PC-9 (cell line): ENCODE data around the gene LRRC2. TPM values are rescaled to one million over a fixed set of nuclear protein-coding genes. Genes with fewer than 3 reads are reported as not detected.
A peak's percentile ranks its signal among the peaks of the same experiment; 100 is the strongest.

Experiments used
- BruUV-seq: library from RNA; stranded (reverse); fragments of 400-500 nt; replicated peaks from 2 replicates; lab custom pipeline; 2021; lab: Mats Ljungman, UMichigan
- CTCF ChIA-PET: fragments of 300-600 bp; sonication (Branson Sonifier 250); formaldehyde crosslinking; loops from one replicate; lab custom pipeline; 2022; ENCODE audit warnings: antibody characterized with exemption; lab: Charles Lee
- POLR2A ChIA-PET: fragments of 300-600 bp; sonication (Branson Sonifier 250); formaldehyde crosslinking; loops from one replicate; lab custom pipeline; 2022; ENCODE audit warnings: antibody characterized with exemption; ENCODE audit not compliant: unreplicated experiment; lab: Charles Lee
- DNase-seq, 2 experiments: peaks; one replicate each; pipeline versions ENCODE4 v3.0.0 to v3.0.0-alpha.2; 2015 to 2022; ENCODE audit warnings: mixed read lengths in 1 of 2
- H2AFZ ChIP-seq: fragments of 200-600 bp; sonication (generic); 2 replicates; pipeline ENCODE4 v1.8.1; 2017; ENCODE audit warnings: antibody characterized with exemption
- H3F3A ChIP-seq: fragments of 200-600 bp; sonication (generic); 2 replicates; pipeline ENCODE4 v1.8.1; 2017; ENCODE audit warnings: antibody characterized with exemption, mild to moderate bottlenecking, low read depth; ENCODE audit not compliant: insufficient read depth
- H3K27ac ChIP-seq: fragments of 200-600 bp; sonication (generic); 2 replicates; pipeline ENCODE4 v1.6.1; 2016; ENCODE audit warnings: mixed run types
- H3K27me3 ChIP-seq: fragments of 200-600 bp; sonication (generic); 2 replicates; pipeline ENCODE4 v1.6.1; 2016; ENCODE audit warnings: low read depth, mixed run types; ENCODE audit not compliant: insufficient read depth
- H3K36me3 ChIP-seq: fragments of 200-600 bp; sonication (generic); 2 replicates; pipeline ENCODE4 v1.6.1; 2016; ENCODE audit warnings: low read depth, mixed run types
- H3K4me1 ChIP-seq: fragments of 200-600 bp; sonication (generic); replicated peaks from 2 replicates; pipeline ENCODE4 v1.6.1; 2016; ENCODE audit warnings: mixed run types; ENCODE audit not compliant: insufficient read depth
- H3K4me2 ChIP-seq: fragments of 200-600 bp; sonication (generic); 2 replicates; pipeline ENCODE4 v1.6.1; 2017; ENCODE audit warnings: mixed run types
- H3K4me3 ChIP-seq: fragments of 200-600 bp; sonication (generic); 2 replicates; pipeline ENCODE4 v1.6.1; 2016; ENCODE audit warnings: mixed run types
- H3K79me2 ChIP-seq: fragments of 200-600 bp; sonication (generic); 2 replicates; pipeline ENCODE4 v1.6.1; 2017; ENCODE audit warnings: low read depth, mixed run types
- H3K9me2 ChIP-seq: fragments of 200-600 bp; sonication (generic); 2 replicates; pipeline ENCODE4 v1.8.1; 2017; ENCODE audit warnings: mild to moderate bottlenecking; ENCODE audit not compliant: insufficient read depth
- H3K9me3 ChIP-seq: fragments of 200-600 bp; sonication (generic); 2 replicates; pipeline ENCODE4 v1.8.1; 2016; ENCODE audit warnings: low read depth; ENCODE audit not compliant: insufficient read depth
- H4K20me1 ChIP-seq: fragments of 200-600 bp; sonication (generic); 2 replicates; pipeline ENCODE4 v1.8.1; 2017; ENCODE audit not compliant: insufficient read depth
- EZH2 ChIP-seq: fragments of 200-600 bp; sonication (generic); IDR thresholded peaks from 2 replicates; pipeline ENCODE4 v1.8.0; 2017; ENCODE audit warnings: antibody characterized with exemption, low read depth
- intact Hi-C: fragments of 100-400 bp; cut with micrococcal nuclease; formaldehyde crosslinking; loops from one replicate; pipeline ENCODE4 v1.10.0; 2022; ENCODE audit not compliant: unreplicated experiment
- total RNA-seq: library from RNA; stranded (reverse); gene quantifications from 2 replicates; pipeline ENCODE4 v1.2.3, GENCODE V29; 2021
- TF ChIP-seq, protein P1 (sequence below): fragments of 200-600 bp; sonication (generic); conservative IDR thresholded peaks from 2 replicates; pipeline ENCODE4 v1.6.1; 2017; ENCODE audit warnings: mixed run types, antibody characterized with exemption, mild to moderate bottlenecking, moderate library complexity

LRRC2 gene
- total RNA-seq, 1 experiment from 2014 or later: 0.22 TPM

DNA sequence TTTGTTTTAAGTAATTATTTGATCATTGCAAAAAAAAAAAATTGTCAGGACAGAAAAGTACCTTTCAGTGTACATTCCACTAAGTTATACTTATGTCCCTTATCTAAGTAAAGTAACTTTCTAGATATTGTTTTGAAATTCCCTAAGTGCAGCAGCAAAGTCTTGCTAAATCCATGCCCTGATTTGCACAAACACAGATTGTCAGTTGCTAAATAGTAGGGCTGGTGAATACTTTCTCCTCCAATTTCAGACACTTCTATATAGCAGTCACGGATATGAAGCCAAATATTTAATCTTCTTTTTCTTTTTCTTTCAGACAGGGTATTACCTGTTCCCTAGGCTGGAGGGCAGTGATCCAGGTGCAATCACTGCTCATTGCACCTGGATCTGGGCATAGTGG is 12.9 kb downstream of the LRRC2 start:
- Histone ChIP-seq H3K9me3 (no peaks in the 10 kb centered on the region; the same call in 1 of the 2 replicates), H3K79me2 (no peaks in the 10 kb centered on the region), H3K4me3 (no peak overlapping the region), H4K20me1 (no peaks in the 10 kb centered on the region), H3K27me3 (no peaks in the 10 kb centered on the region), H3K27ac (no peak overlapping the region), H3K4me2 (no peak overlapping the region), H3K4me1 (no peaks in the 10 kb centered on the region), H3K9me2 (no peaks in the 10 kb centered on the region), H3K36me3 (no peaks in the 10 kb centered on the region), H2AFZ (no peak overlapping the region), H3F3A (peaks cover 3% of the 10 kb centered on the region; the same call in 1 of the 2 replicates)
- no TSS peak for BruUV-seq
- intact Hi-C loops: no loop called here
- POLR2A ChIA-PET: interaction anchor here (0.6 kb wide), 1 partner anchor 68 kb away, joined by 10 read pairs; no protein-coding TSS in a partner anchor
- CTCF ChIA-PET: interaction anchor here (0.6 kb wide), 1 partner anchor 11 kb away, joined by 3 read pairs; no protein-coding TSS in a partner anchor
- TF ChIP-seq EZH2: no peak
- TF ChIP-seq, protein P1, sequence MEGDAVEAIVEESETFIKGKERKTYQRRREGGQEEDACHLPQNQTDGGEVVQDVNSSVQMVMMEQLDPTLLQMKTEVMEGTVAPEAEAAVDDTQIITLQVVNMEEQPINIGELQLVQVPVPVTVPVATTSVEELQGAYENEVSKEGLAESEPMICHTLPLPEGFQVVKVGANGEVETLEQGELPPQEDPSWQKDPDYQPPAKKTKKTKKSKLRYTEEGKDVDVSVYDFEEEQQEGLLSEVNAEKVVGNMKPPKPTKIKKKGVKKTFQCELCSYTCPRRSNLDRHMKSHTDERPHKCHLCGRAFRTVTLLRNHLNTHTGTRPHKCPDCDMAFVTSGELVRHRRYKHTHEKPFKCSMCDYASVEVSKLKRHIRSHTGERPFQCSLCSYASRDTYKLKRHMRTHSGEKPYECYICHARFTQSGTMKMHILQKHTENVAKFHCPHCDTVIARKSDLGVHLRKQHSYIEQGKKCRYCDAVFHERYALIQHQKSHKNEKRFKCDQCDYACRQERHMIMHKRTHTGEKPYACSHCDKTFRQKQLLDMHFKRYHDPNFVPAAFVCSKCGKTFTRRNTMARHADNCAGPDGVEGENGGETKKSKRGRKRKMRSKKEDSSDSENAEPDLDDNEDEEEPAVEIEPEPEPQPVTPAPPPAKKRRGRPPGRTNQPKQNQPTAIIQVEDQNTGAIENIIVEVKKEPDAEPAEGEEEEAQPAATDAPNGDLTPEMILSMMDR: no peak
- no peak for DNase-seq

DNA sequence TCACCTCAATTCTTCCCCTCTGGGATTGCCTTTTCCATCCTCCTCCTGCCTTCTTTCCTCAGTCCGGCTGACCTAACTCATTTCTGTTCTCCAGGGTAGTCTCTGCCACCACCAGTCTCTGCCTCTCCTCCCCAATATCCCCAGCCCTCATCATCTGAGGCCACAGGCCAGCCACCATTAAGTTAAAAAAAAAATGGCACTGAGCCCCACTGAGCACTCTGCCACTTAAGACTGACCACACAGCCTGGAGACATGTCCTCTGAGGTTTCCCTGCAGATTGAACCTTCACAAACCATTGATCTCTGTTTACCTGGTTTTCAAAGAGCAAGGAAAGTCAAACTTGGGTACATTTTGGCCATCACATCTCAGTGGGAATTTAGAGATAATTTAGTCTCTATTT is 13.6 kb downstream of the LRRC2 start:
- DNase-seq: no peak
- no peaks in the 10 kb centered on the region for H3K27me3 ChIP-seq
- no peak for TF ChIP-seq EZH2
- TF ChIP-seq, protein P1: no peak
- POLR2A ChIA-PET: interaction anchor here (0.6 kb wide), 1 partner anchor 67 kb away, joined by 10 read pairs; no protein-coding TSS in a partner anchor
- no peaks in the 10 kb centered on the region; the same call in 1 of the 2 replicates for H3K9me3 ChIP-seq
- H3K4me3 ChIP-seq: no peak overlapping the region
- no TSS peak for BruUV-seq
- no peaks in the 10 kb centered on the region for H4K20me1 ChIP-seq
- peaks cover 3% of the 10 kb centered on the region; the same call in 1 of the 2 replicates for H3F3A ChIP-seq
- intact Hi-C loops: no loop called here
- H3K36me3 ChIP-seq: no peaks in the 10 kb centered on the region
- H3K9me2 ChIP-seq: no peaks in the 10 kb centered on the region
- H3K27ac ChIP-seq: no peak overlapping the region
- no peaks in the 10 kb centered on the region for H3K79me2 ChIP-seq
- no peaks in the 10 kb centered on the region for H3K4me1 ChIP-seq
- H2AFZ ChIP-seq: no peak overlapping the region
- CTCF ChIA-PET: no interaction called here
- H3K4me2 ChIP-seq: no peak overlapping the region

DNA sequence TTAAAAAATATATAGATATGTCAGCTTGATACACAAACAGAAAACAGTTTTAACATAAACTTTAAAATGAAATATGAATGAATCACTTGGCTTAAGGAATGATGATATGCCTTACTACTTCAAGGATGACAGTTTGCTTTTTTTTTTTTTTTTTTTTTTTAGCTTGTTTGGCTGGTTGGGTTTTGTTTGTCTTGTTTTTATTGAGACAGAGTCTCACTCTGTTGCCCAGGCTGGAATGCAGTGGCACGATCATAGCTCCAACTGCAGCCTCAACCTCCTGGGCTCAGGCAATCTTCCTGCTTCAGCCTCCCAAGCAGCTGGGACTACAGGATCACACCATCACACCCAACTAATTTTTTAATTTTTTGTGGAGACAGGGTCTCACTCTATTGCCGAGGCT is 14.5 kb downstream of the LRRC2 start:
- POLR2A ChIA-PET: interaction anchor here (0.6 kb wide), 1 partner anchor 343 kb away, joined by 4 read pairs; no protein-coding TSS in a partner anchor
- no peaks in the 10 kb centered on the region; the same call in 1 of the 2 replicates for H3K9me3 ChIP-seq
- no peak overlapping the region for H3K4me3 ChIP-seq
- H3K4me2 ChIP-seq: no peak overlapping the region
- CTCF ChIA-PET: interaction anchor here (0.6 kb wide), 1 partner anchor 358 kb away, joined by 6 read pairs; no protein-coding TSS in a partner anchor
- BruUV-seq: no TSS peak
- H3K79me2 ChIP-seq: no peaks in the 10 kb centered on the region
- TF ChIP-seq, protein P1: no peak
- no peak for TF ChIP-seq EZH2
- H3K36me3 ChIP-seq: no peaks in the 10 kb centered on the region
- peak; percentile 7 to 50 for DNase-seq
- H4K20me1 ChIP-seq: no peaks in the 10 kb centered on the region
- H3F3A ChIP-seq: peaks cover 3% of the 10 kb centered on the region; the same call in 1 of the 2 replicates
- H2AFZ ChIP-seq: no peak overlapping the region
- no peaks in the 10 kb centered on the region for H3K4me1 ChIP-seq
- no peak overlapping the region for H3K27ac ChIP-seq
- intact Hi-C loops: no loop called here
- no peaks in the 10 kb centered on the region for H3K27me3 ChIP-seq
- H3K9me2 ChIP-seq: no peaks in the 10 kb centered on the region
